ENCODE measurements around the gene LARP6.

LARP6 gene

GRCh38 chr15:70833861-70834765 lies 19.8 kb downstream of the LARP6 start:
- DNase-seq (ENCODE audit: low read depth), result peak; percentile 77
- no peak for TF ChIP-seq CTCF (conservative IDR thresholded peaks at IDR 0.05; ENCODE audit: low read length)
- no peak overlapping the region for H3K4me3 ChIP-seq (ENCODE audit: low read length)

DNA sequence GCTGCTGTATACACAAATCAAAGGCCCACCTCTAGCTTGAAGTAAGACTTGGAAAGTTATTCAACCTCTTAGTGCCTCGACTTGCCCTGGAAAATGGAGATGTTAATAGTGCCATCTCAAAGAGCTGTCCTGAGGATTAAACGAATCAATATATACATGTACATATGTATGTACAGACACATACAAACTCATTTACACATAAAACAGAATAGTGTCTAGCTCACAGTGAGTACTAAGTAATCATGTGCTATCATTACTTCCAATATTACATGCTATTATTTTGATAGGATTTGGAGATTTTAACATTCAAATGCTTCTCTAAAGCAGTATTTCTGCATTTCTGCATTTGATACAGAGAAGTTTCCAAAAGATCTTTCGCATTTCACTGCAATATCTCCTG lies 20.5 kb downstream of the LARP6 start:
- H3K4me3 ChIP-seq (ENCODE audit: low read length), result no peak overlapping the region
- TF ChIP-seq CTCF (conservative IDR thresholded peaks at IDR 0.05; ENCODE audit: low read length), result no peak
- DNase-seq (ENCODE audit: low read depth), result no peak

- no peak overlapping the region for H3K4me3 ChIP-seq (ENCODE audit: low read length)
- TF ChIP-seq CTCF (conservative IDR thresholded peaks at IDR 0.05; ENCODE audit: low read length), result no peak
- DNase-seq (ENCODE audit: low read depth), result no peak
Measured at GRCh38 chr15:70832176-70832575, 21.8 kb downstream of the LARP6 start.

- H3K4me3 ChIP-seq (ENCODE audit: low read length), result no peak overlapping the region
- TF ChIP-seq CTCF (conservative IDR thresholded peaks at IDR 0.05; ENCODE audit: low read length), result no peak
- no peak for DNase-seq (ENCODE audit: low read depth)
Measured at GRCh38 chr15:70831094-70831911, 22.7 kb downstream of the LARP6 start.

DNA sequence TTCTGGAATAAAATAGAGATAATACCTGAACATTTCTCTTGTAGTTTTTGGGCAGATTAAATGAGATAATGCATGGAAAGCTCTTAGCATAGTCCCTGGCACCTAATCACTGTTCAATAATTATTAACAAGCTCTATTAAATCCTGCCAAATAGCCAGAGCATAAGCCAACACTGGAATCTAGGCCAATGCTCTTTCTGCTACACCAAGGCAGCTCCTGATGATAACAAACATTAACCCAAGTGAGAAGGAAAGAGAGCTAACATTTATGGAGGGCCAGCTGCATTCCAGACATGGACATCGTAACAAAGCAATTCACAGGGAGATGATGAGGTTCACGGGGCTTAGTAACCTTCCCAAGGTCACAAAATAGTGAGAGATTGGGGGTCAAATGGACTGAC lies 23.3 kb downstream of the LARP6 start:
- no peak overlapping the region for H3K4me3 ChIP-seq (ENCODE audit: low read length)
- TF ChIP-seq CTCF (conservative IDR thresholded peaks at IDR 0.05; ENCODE audit: low read length), result no peak
- DNase-seq (ENCODE audit: low read depth), result no peak

- no peak for DNase-seq (ENCODE audit: low read depth)
- no peak for TF ChIP-seq CTCF (conservative IDR thresholded peaks at IDR 0.05; ENCODE audit: low read length)
- H3K4me3 ChIP-seq (ENCODE audit: low read length), result no peak overlapping the region
Measured at GRCh38 chr15:70829371-70830166, 24.4 kb downstream of the LARP6 start.

Measured in AG10803 (cell line).